Measurements from ENCODE around the gene KLHDC8B.
A peak's percentile ranks its signal among the peaks of the same experiment; 100 is the strongest.

KLHDC8B gene

DNA sequence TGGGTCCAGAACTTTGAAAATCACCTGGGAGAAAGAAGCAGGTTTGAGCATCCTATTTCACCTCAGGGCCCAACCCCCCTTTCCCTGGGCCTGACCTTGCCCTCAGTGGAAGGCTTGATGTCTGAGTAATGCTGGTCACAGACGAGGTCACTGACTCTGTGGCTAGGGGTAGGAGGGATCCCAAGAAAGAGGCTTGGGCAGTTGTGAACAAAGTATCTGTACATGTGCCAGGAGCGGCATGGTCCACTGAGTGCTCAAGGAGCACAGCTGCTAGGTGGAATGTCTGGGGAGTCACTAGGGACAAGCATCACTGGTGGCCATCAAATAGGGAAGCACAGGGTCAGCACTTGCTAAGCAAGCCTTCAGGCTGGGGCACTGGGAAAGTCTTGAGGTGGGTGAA is 12.6 kb upstream of the KLHDC8B start:
- DNase-seq (ENCODE audit: low read depth in 2 of 2), result no peak

DNA sequence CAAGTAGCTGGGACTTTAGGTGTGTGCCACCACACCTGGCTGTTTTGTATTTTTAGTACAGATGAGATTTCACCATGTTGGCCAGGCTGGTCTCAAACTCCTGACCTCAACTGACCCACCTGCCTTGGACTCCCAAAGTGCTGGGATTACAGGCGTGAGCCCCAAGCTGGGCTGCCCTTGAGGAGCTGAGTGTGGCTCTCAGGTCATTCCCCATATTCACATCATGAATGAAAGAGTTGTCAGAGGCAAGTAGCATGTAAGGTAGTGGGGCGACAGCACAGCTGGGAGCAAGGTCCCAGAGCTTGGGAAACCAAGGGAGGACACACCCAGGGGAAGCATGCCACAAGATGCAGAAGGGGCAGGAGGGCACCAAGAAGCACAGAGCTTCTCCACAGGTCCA is 10.2 kb upstream of the KLHDC8B start:
- DNase-seq (ENCODE audit: low read depth in 2 of 2), result no peak

DNA sequence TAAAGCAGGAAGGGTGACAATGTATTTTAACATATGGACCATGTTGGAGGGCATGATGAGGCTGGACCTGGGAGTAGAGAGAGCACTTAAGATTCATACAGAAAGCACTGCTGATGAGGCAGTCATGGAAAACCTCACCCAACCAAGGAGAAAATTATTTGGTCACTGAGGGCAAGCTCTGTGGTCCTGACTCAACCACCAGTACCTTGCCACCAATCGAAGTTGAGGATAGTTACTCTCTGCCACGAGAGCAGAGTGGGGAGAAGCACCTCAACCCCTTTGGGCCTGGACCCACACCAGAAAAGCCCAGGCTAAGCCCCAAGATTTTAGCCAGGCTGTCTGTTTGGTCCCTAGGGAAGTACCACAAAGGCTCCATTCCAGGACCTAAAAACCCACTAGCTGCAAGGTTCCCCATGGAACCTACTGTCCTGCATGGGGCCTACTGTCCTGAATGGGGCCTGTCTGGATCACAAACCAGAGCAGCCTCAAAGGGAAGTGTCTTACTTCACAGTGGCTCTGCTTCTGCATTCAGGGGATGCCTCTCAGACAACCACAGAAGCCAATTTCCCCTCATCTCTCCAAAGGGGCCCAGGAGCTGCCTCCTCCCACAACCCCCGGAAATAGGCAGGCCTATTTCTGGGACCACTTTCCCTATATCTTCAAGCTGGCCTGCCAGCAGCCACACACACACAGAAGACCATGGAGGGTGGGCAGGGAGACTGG is 9.4 kb upstream of the KLHDC8B start:
- DNase-seq (ENCODE audit: low read depth in 2 of 2), result no peak

DNA sequence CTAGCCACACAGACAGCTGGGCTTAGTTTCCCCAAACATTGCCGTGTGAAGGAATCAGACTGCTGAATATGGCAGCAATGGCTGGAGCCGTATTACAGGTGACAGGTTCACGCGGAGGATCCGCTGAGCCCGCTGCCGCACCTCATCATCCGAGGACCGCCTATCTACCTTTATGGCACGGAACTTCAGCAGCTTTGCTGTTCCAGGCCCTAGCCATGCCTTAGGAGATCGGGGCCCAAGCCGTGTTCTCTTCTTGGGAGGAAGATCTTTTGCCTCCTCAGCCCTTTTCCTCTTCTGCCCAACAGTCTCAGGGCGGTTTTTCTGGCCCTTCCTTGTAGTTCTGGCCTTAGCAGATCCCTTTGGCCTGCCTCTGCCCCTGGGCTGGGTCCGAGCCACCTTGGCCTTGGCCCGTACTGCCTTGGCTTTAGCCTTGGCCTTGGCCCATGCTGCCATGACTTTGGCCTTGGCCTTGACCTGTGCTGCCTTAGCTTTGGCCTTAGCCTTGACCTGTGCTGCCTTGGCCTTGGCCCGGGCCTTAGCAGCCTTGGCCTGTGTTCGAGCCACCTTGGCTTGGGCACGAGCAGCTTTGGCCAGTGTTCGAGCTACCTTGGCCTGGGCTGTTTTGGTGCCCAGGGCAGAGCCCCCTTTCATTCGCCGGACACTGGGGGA is 8.5 kb upstream of the KLHDC8B start:
- no peak for DNase-seq (ENCODE audit: low read depth in 2 of 2)

DNA sequence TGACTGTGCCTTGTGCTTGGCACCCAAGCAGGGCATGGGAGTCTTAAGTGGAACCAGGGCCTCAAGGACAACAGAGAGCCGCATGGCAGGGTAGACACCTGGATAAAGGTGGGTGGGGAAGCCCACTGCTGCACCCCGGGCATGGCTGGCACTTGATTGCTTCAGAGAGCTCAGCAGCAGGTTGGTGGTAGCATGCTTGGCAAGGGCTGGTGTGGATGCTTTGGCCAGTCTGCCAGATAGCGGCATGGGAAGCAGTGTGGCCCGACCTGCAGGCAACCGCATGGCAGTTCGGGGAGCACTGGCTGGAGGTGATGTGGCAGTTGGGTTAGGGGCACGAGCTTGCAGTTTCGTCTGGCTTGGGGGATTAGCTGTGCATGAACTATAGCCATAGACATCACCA is 7.8 kb upstream of the KLHDC8B start:
- no peak for DNase-seq (ENCODE audit: low read depth in 2 of 2)

DNA sequence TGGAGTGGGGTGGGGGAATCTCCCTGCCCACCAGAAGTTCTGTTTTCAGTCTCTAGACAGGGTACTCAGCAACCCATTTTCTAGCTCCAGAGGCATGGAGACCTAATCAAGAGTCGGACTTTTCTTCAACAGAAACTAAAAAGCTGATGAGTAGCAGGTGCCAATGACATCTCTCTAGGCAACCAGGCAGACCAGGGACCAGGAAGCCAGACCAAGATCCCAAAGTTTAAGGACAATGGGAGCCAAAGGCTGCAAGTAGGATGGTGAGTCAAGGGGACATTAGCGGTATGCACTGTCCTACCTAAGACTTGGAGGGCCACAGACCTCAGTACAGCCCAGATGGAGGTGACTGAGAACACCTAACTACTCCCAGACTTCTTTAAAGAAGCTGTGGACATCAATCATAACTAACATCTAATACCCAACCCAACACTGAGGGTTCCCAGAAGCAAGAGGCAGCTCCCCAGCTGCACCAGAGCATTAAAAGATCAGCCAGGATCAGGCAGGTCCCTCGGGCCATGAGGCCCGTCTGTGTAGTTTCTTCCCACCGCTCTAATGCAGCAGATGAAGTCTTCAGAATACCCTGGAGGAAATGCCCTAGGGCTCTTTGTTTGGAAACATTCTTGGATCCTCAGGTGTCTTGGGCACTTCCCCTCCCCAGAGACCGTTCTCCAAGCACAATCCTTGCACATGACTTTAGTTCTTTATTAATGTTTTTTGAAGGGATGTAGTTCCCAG is 6.2 kb upstream of the KLHDC8B start:
- no peak for DNase-seq (ENCODE audit: low read depth in 2 of 2)

DNA sequence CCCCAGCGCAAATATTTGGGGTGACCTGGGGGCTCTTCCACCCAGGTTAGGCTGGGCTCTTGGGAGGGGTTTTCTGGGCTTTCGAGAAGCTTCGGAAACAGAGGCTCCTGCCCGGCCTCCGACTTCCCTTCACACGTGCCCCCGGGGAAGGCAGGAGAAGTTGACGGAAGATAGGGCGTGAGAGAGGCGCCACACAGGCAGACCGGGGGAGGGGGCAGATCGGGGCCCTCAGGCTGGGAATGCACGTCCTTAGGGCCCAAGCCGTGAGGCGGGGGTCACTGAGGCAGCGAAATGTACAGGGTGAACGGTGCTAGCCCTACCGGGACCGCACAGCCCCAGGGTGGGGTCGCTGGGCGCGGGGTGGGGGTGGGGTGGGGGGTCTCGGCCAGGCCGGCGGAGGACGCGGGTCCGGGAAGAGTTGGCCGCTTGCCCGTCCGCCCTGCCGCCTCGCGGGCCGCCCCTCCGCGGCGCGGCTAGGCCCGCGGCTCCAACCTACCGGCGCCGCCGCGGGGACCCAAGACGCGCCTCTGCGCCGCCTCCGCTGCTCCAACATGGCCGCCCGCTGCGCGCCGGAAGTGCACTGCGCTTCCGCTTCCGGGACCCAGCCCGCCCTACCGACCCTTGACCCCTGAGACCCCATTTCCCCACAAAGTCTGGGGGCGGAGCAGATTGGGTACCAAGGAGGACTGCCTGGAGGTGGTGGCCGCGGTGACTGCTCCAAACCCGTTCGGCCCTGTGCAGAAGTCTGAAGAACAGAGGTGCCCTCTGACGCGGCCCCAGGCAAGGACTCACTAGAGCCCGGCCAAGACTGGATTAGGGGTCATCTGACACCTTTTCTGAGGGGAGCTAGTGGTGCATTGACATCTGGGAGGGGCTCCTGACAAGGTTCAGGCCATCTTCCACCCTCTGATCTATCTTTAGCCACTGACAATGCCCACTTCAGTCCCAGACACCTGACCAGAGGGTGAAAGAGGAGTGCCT is 5.3 kb upstream of the KLHDC8B start, which contains the start of gene CCDC71:
CCDC71 (minus strand) TSS at position 561 of the 981 bp plus-strand sequence. CDS start 2,123 bp downstream, outside the sequence.
- peak; percentile 60 to 66 for DNase-seq (ENCODE audit: low read depth in 2 of 2)

DNA sequence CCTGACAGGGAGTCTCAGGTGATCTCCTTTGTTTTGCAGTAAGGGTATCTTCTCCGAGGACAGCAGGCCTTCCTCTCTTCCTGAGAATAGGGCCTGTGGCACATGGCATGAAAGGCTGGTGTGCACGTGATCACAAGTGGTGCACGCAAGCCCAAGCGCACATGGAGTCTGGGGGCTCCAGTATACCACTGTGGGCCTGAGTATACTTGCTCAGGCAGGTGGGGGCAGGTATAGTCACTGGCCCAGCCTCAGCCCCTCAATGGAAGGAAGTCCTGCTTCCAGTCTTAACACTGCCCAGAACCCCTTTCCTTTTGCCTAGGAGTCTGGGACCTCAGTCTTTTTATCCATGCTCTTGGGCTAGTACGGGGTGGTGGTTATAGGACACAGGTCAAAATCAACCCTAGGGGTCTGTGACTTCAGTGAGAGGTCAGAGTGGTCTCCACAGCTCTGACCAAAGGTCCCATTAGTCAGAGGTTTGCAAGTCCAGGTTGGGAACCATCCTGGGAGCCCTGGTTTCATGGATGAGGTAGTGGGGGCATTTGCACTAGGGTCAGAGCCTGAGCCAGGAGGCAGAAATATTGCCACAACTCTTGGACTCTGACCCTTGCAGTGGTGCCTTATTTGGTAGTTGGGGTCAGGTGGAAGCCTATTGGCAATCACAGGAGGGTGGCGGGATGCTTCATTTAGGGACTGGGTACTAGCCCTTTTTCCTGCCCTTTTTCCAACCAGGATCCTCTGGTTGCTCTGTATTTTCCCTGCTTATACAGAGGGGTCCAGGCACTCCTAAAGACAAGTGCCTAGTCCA is 4.4 kb upstream of the KLHDC8B start:
- no peak for DNase-seq (ENCODE audit: low read depth in 2 of 2)

DNA sequence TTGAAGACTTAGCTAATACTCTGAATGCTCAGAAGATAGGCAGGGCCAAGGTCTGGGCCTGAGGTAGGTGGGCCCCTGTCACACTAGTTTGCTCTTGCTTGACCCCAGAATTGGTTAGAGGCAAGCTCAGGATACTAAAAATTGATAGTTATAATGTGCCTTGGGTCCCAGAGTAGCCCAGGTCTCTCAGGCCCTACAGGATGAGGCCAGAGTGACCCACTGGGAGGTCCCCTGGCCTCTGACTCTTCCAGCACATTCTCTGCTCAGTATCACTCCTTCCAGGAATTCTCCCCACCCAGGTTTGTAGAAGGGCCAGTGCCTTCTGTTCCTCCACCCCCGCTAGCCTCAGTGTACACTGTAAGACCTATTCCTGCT is 667 bp upstream of the KLHDC8B start:
- DNase-seq (ENCODE audit: low read depth in 2 of 2), result no peak

DNA sequence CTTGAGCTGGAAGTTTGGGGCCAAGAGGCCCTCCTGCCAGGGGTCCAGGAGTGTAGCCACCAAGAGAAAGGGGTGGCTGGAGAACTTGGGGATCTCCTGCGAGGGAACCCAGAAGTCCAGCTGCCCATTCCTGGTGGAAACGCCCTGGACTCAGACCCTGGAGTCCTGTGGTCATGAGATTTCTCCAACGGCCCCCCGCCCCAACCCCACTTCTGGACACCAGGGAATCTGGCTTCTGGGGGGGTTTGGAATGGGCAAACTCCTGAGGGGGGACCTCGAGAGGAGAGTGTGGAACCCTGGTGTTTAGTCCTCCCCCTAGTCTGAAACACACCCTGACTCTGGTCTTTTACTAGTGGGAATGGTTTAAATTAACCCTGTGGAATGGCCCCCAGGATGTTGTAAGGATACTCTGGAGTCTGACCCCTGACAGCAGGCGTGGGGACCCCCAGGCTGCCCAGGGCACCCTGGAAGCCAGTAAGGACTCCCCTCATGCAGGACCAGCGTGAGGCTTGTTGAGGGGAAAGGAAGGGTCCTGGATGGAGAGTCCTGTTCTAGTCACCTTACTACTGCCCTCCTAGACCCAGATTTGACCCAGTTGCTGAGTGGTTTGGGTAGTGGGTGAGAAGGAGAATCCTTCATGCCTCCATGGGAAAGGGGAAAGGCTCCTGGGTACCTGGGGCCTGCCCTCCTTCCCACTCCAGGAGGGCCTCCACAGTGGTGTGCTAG is 540 bp downstream of the KLHDC8B start:
- DNase-seq (ENCODE audit: low read depth in 2 of 2), result no peak

DNA sequence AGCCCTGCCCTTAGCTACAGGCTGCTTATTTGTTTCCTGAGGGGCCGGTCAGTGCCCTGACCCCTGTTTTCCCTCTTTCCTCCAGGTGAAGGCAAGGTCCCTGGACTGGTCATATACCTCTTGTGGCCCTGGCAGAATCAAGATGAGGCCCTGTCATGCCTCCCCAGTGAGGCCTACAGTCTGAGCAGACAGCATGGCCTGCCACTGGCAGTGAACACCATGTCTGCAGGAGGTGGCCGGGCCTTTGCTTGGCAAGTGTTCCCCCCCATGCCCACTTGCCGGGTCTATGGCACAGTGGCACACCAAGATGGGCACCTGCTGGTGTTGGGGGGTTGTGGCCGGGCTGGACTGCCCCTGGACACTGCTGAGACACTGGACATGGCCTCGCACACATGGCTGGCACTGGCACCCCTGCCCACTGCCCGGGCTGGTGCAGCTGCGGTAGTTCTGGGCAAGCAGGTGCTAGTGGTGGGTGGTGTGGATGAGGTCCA is 1.2 kb downstream of the KLHDC8B start:
- no peak for DNase-seq (ENCODE audit: low read depth in 2 of 2)

DNA sequence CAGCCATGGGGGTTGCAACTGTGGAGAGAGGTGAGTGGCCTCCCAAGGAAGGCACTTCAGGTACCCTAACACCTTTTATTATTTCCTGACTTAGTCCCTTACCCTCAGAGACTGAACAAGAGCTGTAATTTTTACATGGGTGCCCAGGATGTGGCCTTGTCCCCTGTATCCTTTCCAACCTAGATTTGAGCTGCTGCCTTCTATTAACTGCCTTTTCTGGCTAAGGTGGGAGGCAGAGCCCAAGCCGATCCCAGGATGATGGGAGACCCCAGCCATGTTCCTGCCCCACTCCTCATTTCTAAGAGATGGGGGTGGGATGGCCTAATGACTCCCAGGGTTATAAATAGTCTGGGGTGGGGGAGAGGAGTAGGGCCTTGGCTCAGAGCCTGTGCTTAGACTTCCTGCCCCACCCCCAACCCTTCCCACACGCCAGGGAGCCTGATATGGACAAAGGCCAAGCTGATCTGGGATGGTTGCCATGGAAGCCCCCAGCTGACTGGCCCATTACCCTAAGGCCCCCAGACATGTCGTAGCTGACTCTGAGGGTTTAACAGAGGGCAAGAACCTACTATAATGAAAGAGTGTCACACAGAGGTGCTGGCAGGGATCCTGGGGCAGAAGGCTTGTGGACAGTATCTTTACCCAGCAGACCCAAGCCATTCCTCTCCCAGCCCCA is 1.9 kb downstream of the KLHDC8B start:
- DNase-seq (ENCODE audit: low read depth in 2 of 2), result no peak

DNA sequence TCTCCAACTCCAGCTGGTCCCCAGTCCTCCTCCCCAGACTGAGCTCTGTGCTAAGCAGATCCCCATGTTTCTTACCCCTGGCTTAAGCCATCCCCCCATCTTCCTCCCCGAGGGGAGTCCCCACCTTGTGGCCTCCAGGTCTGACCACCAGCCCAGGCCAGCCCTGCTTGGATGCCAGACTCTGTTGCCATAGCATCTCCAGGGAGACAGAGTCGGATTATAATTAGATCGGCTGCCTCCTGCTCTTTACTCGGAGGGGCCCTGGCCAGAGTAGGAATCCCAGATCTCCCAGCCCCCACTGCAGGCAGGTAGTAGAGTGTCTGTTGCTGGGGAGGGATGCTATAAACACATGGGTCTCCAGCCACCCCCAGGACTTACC is 2.4 kb downstream of the KLHDC8B start:
- DNase-seq (ENCODE audit: low read depth in 2 of 2), result no peak

DNA sequence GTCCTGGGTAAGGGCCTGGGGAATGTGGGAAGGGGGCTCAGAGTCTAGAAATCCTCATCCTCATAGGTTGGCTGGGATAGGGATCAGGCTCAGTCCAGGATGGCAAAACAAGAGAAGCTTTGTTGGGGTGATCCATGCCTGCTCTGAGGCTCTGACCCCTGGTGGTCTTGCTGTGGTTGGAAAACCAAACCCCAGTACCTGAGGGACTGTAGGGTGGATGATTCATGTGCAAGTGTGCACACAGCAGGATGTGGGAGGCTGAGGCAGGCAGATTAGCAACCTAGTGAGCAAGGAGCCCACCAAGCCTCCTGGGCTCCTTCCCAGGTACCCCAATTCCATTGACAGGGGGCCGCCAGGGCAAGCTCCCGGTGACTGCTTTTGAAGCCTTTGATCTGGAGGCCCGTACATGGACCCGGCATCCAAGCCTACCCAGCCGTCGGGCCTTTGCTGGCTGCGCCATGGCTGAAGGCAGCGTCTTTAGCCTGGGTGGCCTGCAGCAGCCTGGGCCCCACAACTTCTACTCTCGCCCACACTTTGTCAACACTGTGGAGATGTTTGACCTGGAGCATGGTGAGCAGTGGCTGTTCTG is 3.1 kb downstream of the KLHDC8B start:
- DNase-seq (ENCODE audit: low read depth in 2 of 2), result no peak

DNA sequence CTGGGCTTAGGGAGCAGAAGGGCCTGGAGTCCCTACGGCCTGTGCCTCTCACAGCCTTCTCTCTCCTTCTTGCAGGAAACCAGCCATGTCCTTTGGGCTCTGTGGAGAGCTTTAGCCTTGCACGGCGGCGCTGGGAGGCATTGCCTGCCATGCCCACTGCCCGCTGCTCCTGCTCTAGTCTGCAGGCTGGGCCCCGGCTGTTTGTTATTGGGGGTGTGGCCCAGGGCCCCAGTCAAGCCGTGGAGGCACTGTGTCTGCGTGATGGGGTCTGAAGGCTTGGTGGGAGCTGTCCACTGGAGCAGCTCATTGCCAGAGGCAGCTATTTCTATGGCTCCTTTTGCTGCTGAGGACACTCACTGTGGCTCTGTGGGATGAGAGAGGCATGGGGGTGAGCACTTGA is 4.1 kb downstream of the KLHDC8B start:
- no peak for DNase-seq (ENCODE audit: low read depth in 2 of 2)

DNA sequence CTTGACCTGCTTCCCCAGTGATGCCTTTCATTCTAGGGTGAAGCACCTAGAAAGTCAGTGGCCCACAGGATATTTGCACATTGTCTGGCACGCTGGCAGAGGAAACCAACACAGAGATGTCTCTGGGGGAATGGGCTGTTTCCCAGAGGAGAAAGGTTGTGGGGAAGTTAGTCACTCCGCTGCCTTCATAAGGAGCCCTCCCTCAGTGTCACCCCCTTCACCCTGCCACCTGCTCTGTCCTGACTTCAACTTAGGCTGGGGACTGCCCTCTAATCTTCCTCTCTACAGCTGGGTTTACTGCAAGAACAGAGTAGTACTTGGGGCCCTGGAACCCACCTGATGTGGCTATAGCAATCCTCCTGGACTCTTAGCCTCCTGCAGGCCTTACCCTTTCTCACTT is 5.7 kb downstream of the KLHDC8B start:
- no peak for DNase-seq (ENCODE audit: low read depth in 2 of 2)

DNA sequence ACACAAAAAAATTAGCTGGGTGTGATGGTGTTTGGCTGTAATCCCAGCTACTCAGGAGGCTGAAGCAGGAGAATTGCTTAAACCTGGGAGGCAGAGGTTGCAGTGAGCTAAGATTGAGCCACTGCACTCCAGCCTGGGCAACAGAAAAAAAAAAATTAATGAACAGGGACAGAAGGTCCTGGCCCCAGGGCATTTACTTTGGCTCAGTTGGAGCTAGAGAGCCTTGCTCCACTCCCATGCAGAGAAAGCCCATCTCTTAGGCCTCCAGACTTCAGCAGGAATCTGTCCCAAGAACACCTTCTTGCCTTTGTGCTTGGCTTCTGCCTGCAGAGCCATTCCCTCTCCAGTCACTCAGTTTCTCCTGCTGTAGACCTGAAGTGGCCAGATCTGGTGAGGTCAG is 8.7 kb downstream of the KLHDC8B start:
- no peak for DNase-seq (ENCODE audit: low read depth in 2 of 2)

DNA sequence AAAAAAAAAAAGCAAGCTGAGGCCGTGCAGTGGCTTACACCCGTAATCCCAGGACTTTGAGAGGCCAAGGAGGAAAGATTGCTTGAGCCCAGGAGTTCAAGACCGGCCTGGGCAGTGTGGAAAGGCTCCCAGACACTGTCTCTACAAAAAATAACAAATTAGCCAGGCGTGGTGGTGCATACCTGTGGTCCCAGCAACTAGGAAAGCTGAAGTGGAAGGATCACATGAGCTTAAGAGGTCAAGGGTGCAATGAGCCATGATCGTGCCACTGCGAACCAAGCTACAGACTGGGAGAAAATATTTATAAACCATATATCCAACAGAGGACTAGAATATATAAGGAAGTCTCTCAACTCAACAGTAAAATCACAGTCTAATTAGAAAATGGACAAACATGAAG is 10.0 kb downstream of the KLHDC8B start:
- no peak for DNase-seq (ENCODE audit: low read depth in 2 of 2)

DNA sequence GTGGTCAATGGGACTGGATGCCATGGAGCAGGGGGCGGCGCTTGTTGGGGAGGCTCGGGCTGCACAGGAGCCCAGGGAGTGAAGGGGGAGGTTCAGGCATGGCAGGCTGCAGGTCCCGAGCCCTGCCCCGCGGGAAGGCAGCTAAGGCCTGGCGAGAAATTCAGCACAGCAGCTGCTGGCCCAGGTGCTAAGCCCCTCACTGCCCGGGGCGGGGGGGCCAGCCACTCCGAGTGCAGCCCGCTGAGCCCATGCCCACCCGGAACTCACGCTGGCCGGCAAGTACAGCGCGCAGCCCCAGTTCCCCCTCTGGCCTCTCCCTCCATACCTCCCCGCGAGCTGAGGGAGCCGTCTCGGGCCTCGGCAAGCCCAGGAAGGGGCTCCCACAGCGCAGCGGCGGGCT is 11.3 kb downstream of the KLHDC8B start:
- DNase-seq (ENCODE audit: low read depth in 2 of 2), result no peak

All from activated CD4-positive, alpha-beta T cell treated with anti-CD3 and anti-CD28 coated beads for 24 hours (primary cell).